Keratinocyte (primary cell): ENCODE data around the gene PRDM4. TPM values are rescaled to one million over a fixed set of nuclear protein-coding genes. Genes with fewer than 3 reads are reported as not detected.

Experiments
- DNase-seq: peaks from one replicate; pipeline ENCODE4 v3.0.0-alpha.2; 2011; ENCODE audit warnings: low read depth, missing footprints, low spot score
- FAIRE-seq: peaks from 2 replicates; lab custom pipeline; 2011; peaks lifted over from hg19 to GRCh38; lab: Jason Lieb, UNC
- H2AFZ ChIP-seq: 2 replicates; pipeline ENCODE4 v1.6.0; 2012; ENCODE audit warnings: low read length, control low read depth, inconsistent platforms; ENCODE audit not compliant: control insufficient read depth
- H3K27ac ChIP-seq: 2 replicates; pipeline ENCODE4 v1.5.1; 2011; ENCODE audit warnings: low read length; ENCODE audit not compliant: control insufficient read depth, insufficient read depth
- H3K27me3 ChIP-seq: 3 replicates; pipeline ENCODE4 v1.6.0; 2011; ENCODE audit warnings: low read length; ENCODE audit not compliant: control insufficient read depth, insufficient read depth; ENCODE audit errors: extremely low read depth
- H3K36me3 ChIP-seq, 2 experiments: 2 replicates in 1 of 2; 3 replicates in 1 of 2; pipeline ENCODE4 v1.5.1; 2011; ENCODE audit warnings: low read length in 2 of 2, mild to moderate bottlenecking in 1 of 2; ENCODE audit not compliant: control insufficient read depth in 2 of 2, insufficient read depth in 2 of 2; ENCODE audit errors: extremely low read depth in 1 of 2
- H3K4me1 ChIP-seq: 3 replicates; pipeline ENCODE4 v1.5.1; 2011; ENCODE audit warnings: low read length; ENCODE audit not compliant: control insufficient read depth, insufficient read depth; ENCODE audit errors: extremely low read depth
- H3K4me2 ChIP-seq: 3 replicates; pipeline ENCODE4 v1.6.0; 2011; ENCODE audit warnings: low read depth, low read length; ENCODE audit not compliant: control insufficient read depth, insufficient read depth; ENCODE audit errors: extremely low read depth
- H3K4me3 ChIP-seq, 3 experiments: fragments of 200-600 bp in 1 of 3; sonication (generic) in 1 of 3; 2 replicates in 2 of 3; 3 replicates in 1 of 3; pipeline ENCODE4 v1.5.1; 2011 to 2016; ENCODE audit warnings: low read length in 3 of 3, mild to moderate bottlenecking in 3 of 3, control low read depth in 2 of 3, inconsistent platforms in 1 of 3, low read depth in 1 of 3, mixed read lengths in 1 of 3, mixed run types in 1 of 3, moderate library complexity in 1 of 3; ENCODE audit not compliant: control insufficient read depth in 2 of 3, insufficient read depth in 2 of 3; ENCODE audit errors: extremely low read depth in 1 of 3
- H3K79me2 ChIP-seq: 2 replicates; pipeline ENCODE4 v1.6.0; 2012; ENCODE audit warnings: low read length; ENCODE audit not compliant: control insufficient read depth, insufficient read depth
- H3K9ac ChIP-seq: 3 replicates; pipeline ENCODE4 v1.6.0; 2011; ENCODE audit warnings: low read length; ENCODE audit not compliant: control insufficient read depth, insufficient read depth; ENCODE audit errors: extremely low read depth
- H3K9me1 ChIP-seq: 3 replicates; pipeline ENCODE4 v1.6.0; 2011; ENCODE audit warnings: low read length; ENCODE audit not compliant: control insufficient read depth, insufficient read depth; ENCODE audit errors: extremely low read depth
- H3K9me3 ChIP-seq: 2 replicates; pipeline ENCODE4 v1.5.1; 2012; ENCODE audit warnings: low read depth, low read length; ENCODE audit not compliant: control insufficient read depth
- H4K20me1 ChIP-seq: 3 replicates; pipeline ENCODE4 v1.6.0; 2011; ENCODE audit warnings: low read length; ENCODE audit not compliant: control insufficient read depth, insufficient read depth; ENCODE audit errors: extremely low read depth
- CTCF ChIP-seq, 3 experiments: IDR thresholded peaks in 1 of 3; conservative IDR thresholded peaks in 1 of 3; optimal IDR thresholded peaks in 1 of 3; 2 replicates in 2 of 3; 3 replicates in 1 of 3; pipeline versions ENCODE3 to v1.5.1; 2011; ENCODE audit warnings: low read length in 3 of 3, mild to moderate bottlenecking in 3 of 3, moderate library complexity in 2 of 3, control low read depth in 1 of 3, inconsistent platforms in 1 of 3; ENCODE audit not compliant: insufficient read depth in 2 of 3; ENCODE audit errors: extremely low read depth in 1 of 3
- EZH2 ChIP-seq: IDR thresholded peaks from one replicate; pipeline ENCODE4 v1.6.1; 2012; ENCODE audit warnings: inconsistent platforms, mild to moderate bottlenecking, low read length, moderate library complexity
- dilution Hi-C: fragments of 300-500 bp; cut with MboI; formaldehyde crosslinking; loops from one replicate; pipeline ENCODE4 v1.7.0; 2020; ENCODE audit warnings: low sequenced_read_pairs; ENCODE audit not compliant: extremely low pct_ligation_motif_present
- polyA plus RNA-seq, 5 experiments: library from polyadenylated mRNA; depleted of rRNA in 3 of 5; stranded (reverse) in 3 of 5; stranded (forward) in 1 of 5; unstranded in 1 of 5; fragments of >200 nt; gene quantifications; 1 replicate in 1 of 5; 2 replicates in 3 of 5; 3 replicates in 1 of 5; pipeline versions ENCODE4 v1.2.1 to v1.2.3, GENCODE V29; 2011 to 2012; ENCODE audit warnings: missing spikeins in 2 of 5, low read depth in 1 of 5, low replicate concordance in 1 of 5

PRDM4 gene
- polyA plus RNA-seq, 1 donor (not counting 4 experiments of a cell fraction or from before 2014, with no cell fraction given), result 26.5 TPM

- Histone ChIP-seq H3K9me3 (no peaks in the 10 kb centered on the region), H2AFZ (no peak overlapping the region), H3K9me1 (no peaks in the 10 kb centered on the region), H3K4me3 (no peak overlapping the region), H3K4me1 (no peaks in the 10 kb centered on the region), H3K36me3 (peaks cover 18 to 24% of the 10 kb centered on the region in 2 experiments), H3K27me3 (no peaks in the 10 kb centered on the region), H3K79me2 (no peaks in the 10 kb centered on the region), H3K4me2 (no peak overlapping the region), H3K9ac (no peak overlapping the region), H4K20me1 (no peaks in the 10 kb centered on the region), H3K27ac (no peak overlapping the region)
- FAIRE-seq (no peak), DNase-seq (no peak)
- TF ChIP-seq EZH2, result no peak
- TF ChIP-seq CTCF (optimal IDR thresholded peaks at IDR 0.05 in 1 of 3, IDR thresholded peaks at IDR 0.05 in 1 of 3, conservative IDR thresholded peaks at IDR 0.05 in 1 of 3; ENCODE audit: extremely low read depth in 1 of 3, insufficient read depth in 2 of 3, low read length in 3 of 3), result no peak
- dilution Hi-C loops, result no loop called here
Observed at GRCh38 chr12:107732365-107732764, 28.6 kb downstream of the PRDM4 start.

- H3K79me2 ChIP-seq, result no peaks in the 10 kb centered on the region
- TF ChIP-seq EZH2 (no peak), CTCF (optimal IDR thresholded peaks at IDR 0.05 in 1 of 3, IDR thresholded peaks at IDR 0.05 in 1 of 3, conservative IDR thresholded peaks at IDR 0.05 in 1 of 3; ENCODE audit: extremely low read depth in 1 of 3, insufficient read depth in 2 of 3, low read length in 3 of 3) (no peak)
- H2AFZ ChIP-seq, result no peak overlapping the region
- no peaks in the 10 kb centered on the region for H3K27me3 ChIP-seq
- H3K27ac ChIP-seq, result no peak overlapping the region
- H3K4me1 ChIP-seq, result no peaks in the 10 kb centered on the region
- H4K20me1 ChIP-seq, result no peaks in the 10 kb centered on the region
- H3K4me2 ChIP-seq, result no peak overlapping the region
- H3K9me1 ChIP-seq, result no peaks in the 10 kb centered on the region
- H3K36me3 ChIP-seq, result peaks cover 15 to 16% of the 10 kb centered on the region in 2 experiments
- no peaks in the 10 kb centered on the region for H3K9me3 ChIP-seq
- H3K4me3 ChIP-seq, result no peak overlapping the region
- H3K9ac ChIP-seq, result no peak overlapping the region
- dilution Hi-C loops, result no loop called here
- DNase-seq (no peak), FAIRE-seq (no peak)
Observed at GRCh38 chr12:107731366-107731765, 29.6 kb downstream of the PRDM4 start.
